ENCODE results near the gene CTDSPL.

Gene CTDSPL

DNA sequence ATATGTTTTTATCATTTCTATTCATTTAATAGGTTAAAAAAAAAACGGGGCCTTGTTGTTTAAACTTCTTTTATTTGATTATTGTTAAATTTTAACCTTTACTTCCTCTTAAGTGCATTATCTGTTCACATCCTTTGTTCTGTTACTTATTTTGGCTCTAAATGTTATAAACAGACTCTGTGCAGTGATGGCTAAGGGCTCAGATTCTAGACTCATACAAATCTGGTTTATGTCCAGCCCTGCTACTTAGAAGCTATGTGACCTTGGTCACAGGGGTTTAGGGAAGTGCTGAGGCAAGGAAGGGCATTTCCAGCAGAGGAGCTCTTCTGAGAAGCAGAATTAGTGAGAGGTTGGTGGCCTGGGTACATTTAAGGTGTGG lies 73.6 kb downstream of the CTDSPL start:
- no peak for DNase-seq (ENCODE audit: low read depth in 1 of 2, low spot score in 1 of 2)
- TF ChIP-seq JUND (IDR thresholded peaks at IDR 0.05; ENCODE audit: low read depth) = no peak
- in situ Hi-C loops (cut with HindIII; ENCODE audit: low pct_unique_long_range_greater_than_20kb, low sequenced_read_pairs) = no loop called here

DNA sequence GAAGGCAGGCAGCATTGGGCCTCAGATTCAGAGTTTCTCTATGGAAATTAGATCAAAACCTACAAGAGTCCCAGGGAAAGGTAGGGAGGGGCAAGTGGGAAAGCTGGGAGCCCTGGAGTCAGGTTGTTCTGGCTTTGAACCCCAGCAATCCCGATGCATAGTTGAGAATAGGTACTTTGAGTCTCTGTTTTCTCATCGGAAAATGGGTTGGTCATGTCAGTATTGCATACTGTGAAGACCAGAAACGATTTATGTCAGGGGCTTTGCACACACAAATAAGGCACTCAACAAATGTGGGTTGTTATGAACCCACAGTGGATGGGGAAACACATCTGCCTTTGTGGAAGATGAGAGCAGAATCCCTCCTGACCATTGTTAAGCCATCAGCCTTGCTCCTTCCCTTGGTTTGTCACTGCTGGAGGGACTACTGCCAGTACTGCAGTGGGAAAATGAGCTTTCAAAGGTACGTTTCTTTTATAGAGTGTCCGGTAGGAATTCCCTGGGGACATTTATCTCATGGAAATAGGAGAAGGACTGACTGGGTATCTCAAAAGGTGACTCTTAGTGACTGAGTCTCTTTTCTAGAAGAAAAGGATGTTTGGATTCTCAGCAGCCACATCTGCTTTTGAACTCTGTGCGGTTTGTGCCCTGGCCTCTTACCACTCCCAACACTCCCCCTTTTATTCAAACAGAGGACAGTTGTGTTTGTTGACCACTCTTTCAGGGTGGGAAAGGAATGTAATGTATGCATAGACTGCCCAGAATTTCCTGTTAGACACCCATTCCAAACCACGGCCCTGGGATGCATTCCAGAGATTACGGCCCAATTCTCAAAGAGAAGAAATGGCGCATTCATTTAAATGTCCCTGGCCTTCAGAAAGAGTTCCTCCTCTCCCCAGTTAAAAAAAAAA lies 74.3 kb downstream of the CTDSPL start:
- peak in 1 of 2 experiments; percentile 89 for DNase-seq (ENCODE audit: low read depth in 1 of 2, low spot score in 1 of 2)
- TF ChIP-seq JUND (IDR thresholded peaks at IDR 0.05; ENCODE audit: low read depth) = no peak

DNA sequence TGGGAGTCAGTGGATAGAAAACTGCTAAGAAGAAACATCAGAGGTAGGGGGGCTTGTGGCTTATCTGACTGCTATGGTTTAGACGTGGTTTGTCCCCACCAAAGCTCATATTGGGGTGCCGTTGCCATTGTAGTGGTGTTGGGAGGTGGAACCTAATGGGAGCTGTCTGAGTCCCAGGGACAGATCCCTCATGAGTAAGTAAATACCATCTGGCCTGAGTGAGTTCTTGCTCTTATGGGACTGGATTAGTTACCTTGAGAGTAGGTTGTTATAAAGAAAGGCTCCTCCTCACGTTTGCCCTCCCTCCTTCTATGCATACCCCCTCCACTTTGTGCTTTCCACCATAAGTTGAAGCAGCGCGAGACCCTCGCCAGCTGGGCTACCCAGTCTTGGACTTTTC lies 75.5 kb downstream of the CTDSPL start:
- TF ChIP-seq JUND (IDR thresholded peaks at IDR 0.05; ENCODE audit: low read depth) = no peak
- in situ Hi-C loops (cut with HindIII; ENCODE audit: low pct_unique_long_range_greater_than_20kb, low sequenced_read_pairs) = no loop called here
- DNase-seq (ENCODE audit: low read depth in 1 of 2, low spot score in 1 of 2) = no peak

More for the DNA sequence above, 74.3 kb downstream of the CTDSPL start:
- in situ Hi-C loops (cut with HindIII; ENCODE audit: low pct_unique_long_range_greater_than_20kb, low sequenced_read_pairs) = no loop called here

DNA sequence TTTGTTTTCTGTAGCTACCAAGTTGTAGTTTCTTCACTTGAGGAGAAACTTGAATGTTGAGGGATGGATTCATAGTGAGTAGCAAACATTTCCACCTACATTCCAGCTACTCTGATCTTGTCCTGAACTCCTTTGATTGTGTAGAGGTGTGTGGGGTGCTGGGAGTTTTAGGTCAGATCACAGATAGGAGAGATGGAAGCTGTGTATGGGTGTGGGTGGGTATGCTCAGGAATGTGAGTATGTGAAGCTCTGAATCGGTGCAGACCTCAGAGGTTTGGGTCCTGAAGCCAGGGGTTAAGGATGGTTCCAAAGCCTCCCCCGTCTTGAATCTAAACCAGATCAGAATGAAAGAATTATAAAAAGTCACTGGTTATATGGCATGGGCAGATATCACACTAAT lies 76.3 kb downstream of the CTDSPL start:
- DNase-seq (ENCODE audit: low read depth in 1 of 2, low spot score in 1 of 2) = no peak
- TF ChIP-seq JUND (IDR thresholded peaks at IDR 0.05; ENCODE audit: low read depth) = no peak
- in situ Hi-C loops (cut with HindIII; ENCODE audit: low pct_unique_long_range_greater_than_20kb, low sequenced_read_pairs) = no loop called here

DNA sequence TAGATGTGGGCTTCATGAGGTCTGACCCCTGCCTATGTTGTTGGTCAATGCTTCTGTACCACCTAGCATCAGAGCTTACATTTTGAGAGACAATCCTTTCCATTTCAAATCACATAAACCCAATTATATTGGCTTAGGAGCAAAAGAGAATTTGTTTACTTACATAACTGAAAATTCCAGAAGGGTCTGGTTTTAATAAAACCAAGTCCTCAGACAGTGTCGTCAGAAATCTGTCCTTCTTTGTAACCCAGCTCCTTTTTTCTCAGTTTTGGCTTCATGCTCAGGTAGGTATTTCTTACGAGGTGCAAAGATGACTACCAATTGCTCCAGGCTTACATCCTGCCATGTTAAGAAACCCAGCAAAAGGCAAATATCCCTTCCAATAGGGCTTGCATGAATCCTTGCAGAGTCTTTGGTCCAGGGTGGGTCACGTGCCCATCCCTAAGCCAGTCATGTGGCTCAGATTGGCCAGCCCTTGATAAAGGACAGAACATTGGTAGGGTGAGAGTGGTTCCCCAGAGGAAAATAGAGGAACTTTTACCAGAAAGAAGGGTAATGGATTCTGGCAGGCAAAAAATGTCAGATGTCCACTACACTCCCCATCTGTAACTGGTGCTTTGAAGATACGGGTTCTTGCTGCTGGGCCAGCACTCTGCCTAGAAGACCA lies 78.7 kb downstream of the CTDSPL start:
- TF ChIP-seq JUND (IDR thresholded peaks at IDR 0.05; ENCODE audit: low read depth) = no peak
- DNase-seq (ENCODE audit: low read depth in 1 of 2, low spot score in 1 of 2) = no peak
- in situ Hi-C loops (cut with HindIII; ENCODE audit: low pct_unique_long_range_greater_than_20kb, low sequenced_read_pairs) = no loop called here

DNA sequence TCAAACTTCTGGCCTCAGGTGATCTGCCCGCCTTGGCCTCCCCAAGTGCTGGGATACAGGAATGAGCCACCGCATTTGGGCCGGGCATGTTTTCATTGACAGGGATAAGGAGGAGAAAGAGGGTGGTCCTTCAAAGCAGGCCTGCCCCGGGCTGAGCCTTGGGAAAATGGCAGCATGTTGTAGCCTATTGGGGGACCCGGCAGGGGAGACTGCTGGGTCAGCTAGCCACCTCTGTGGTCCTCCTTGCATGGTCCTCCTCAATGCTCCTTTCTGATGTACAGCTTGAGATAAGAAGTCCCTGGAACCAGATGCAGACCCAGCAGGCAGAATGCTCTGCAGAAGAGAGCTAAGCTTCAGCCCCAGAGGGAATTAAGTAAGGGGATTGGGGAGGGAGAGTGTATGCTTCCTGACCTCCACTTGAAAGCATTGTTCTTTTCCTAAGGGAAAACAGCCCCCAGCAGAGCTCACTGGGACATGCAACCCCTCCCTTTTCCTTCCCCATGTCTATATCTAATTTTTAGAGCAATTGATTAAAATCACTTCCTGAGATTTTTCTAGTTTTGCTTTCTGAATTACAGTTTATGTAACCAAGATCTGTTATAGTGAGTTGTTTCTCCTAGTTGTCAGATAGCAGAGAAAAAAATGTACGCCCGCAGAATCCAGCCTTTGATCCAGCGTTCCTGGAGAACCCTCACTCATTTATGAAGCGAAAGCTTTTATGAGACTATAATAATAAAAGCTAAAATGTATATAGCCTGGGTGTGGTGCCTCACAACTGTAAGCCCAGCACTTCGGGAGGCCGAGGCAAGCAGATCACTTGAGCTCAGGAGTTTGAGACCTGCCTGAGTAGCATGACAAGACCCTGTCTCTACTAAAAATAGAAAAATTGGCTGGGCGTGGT lies 80.2 kb downstream of the CTDSPL start:
- no peak for TF ChIP-seq JUND (IDR thresholded peaks at IDR 0.05; ENCODE audit: low read depth)
- in situ Hi-C loops (cut with HindIII; ENCODE audit: low pct_unique_long_range_greater_than_20kb, low sequenced_read_pairs) = no loop called here
- DNase-seq (ENCODE audit: low read depth in 1 of 2, low spot score in 1 of 2) = no peak

DNA sequence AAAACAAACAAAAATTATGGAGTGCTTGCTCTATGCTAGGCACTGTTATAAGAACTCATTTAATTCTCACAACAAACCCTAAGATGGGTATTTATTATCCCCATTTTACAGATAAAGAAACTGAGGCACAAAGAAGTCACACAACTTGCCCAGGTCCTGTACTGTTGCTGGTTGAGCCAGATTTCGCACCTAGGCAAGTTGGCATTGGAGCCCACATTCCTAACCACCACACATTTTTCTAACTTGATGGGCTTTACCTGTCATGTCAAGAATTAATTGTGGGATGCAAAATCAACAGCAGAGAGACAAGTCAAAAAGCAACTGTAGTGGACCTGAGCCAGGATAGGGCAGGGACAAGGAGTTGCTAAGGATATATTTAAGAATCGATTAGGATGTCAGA lies 81.0 kb downstream of the CTDSPL start:
- peak in 1 of 2 experiments; percentile 24 for DNase-seq (ENCODE audit: low read depth in 1 of 2, low spot score in 1 of 2)
- TF ChIP-seq JUND (IDR thresholded peaks at IDR 0.05; ENCODE audit: low read depth) = no peak
- in situ Hi-C loops (cut with HindIII; ENCODE audit: low pct_unique_long_range_greater_than_20kb, low sequenced_read_pairs) = no loop called here

DNA sequence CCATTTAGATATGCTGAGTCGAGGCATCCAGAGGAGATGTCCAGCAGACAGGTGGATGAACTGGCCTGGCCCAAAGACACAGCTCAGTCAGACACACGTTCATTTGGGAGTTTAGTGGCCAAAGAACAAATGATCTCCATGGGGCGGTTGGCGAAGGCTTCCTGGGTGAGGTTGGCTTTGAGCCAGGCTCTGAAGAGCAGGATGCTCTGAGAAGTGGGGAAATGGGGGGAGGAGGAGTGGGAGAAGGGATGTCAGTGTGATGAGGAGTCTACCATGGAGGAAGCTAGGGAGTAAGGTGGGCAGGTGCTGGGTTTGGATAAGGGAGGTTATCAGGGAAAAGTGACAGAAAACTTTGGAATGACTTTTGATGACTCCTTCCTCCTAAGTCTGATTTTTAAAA lies 81.4 kb downstream of the CTDSPL start:
- DNase-seq (ENCODE audit: low read depth in 1 of 2, low spot score in 1 of 2) = no peak
- in situ Hi-C loops (cut with HindIII; ENCODE audit: low pct_unique_long_range_greater_than_20kb, low sequenced_read_pairs) = no loop called here
- TF ChIP-seq JUND (IDR thresholded peaks at IDR 0.05; ENCODE audit: low read depth) = no peak

DNA sequence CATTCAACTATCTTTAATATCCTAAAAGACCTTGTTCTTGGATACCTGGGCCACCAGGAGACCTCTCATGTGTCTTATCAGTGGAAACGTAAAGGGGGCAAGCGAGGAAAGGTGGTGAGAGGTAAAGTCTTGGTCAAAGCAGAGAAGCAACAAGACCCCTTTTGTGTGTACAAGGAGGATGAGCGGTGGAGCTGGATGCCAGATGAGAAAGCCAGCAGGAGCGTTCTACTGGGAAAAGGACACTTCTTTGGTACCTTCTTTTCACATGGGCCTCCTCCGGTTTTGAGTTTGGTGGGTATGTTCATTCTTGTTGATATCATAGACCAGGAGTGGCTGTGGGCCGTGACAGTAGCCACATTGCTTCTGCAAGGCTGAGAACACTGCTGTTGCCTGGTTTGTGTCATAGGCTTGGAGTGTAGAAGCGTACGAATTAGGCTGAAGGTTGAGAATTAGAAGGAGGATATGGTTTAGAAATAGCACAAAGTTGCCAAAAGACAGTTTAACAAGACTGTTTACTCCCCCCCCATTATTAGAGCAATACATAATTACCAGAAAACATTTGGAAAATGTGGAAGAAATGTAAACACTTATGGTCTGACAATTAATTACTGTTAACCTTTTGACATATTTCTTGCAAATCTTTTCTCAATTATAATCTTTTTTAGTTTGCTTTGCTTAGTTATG lies 82.1 kb downstream of the CTDSPL start:
- DNase-seq (ENCODE audit: low read depth in 1 of 2, low spot score in 1 of 2) = no peak
- TF ChIP-seq JUND (IDR thresholded peaks at IDR 0.05; ENCODE audit: low read depth) = no peak
- in situ Hi-C loops (cut with HindIII; ENCODE audit: low pct_unique_long_range_greater_than_20kb, low sequenced_read_pairs) = no loop called here

DNA sequence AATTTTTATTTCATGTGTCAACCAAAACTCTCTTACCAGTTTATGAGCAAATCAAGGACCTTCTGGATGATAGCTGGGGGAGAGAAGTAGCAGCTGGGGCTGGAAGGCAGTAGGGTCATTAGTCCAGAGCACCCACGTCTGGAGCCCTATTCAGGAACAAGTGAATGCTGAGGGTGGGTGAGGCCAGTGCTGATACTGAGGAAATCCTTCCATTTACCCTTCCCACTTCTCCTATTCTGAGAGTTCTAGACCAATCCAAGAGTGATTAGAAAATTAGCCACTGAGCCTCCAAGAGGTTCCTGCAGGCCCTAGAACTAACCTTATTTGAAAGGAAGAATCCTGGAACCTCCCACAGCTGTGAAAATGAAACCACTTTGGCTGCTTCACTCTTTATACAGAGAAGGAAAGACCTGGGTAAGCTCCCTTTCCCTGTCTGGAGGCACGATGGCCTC lies 82.7 kb downstream of the CTDSPL start:
- DNase-seq (ENCODE audit: low read depth in 1 of 2, low spot score in 1 of 2) = peak; percentile 48 to 53
- in situ Hi-C loops (cut with HindIII; ENCODE audit: low pct_unique_long_range_greater_than_20kb, low sequenced_read_pairs) = no loop called here
- TF ChIP-seq JUND (IDR thresholded peaks at IDR 0.05; ENCODE audit: low read depth) = no peak

DNA sequence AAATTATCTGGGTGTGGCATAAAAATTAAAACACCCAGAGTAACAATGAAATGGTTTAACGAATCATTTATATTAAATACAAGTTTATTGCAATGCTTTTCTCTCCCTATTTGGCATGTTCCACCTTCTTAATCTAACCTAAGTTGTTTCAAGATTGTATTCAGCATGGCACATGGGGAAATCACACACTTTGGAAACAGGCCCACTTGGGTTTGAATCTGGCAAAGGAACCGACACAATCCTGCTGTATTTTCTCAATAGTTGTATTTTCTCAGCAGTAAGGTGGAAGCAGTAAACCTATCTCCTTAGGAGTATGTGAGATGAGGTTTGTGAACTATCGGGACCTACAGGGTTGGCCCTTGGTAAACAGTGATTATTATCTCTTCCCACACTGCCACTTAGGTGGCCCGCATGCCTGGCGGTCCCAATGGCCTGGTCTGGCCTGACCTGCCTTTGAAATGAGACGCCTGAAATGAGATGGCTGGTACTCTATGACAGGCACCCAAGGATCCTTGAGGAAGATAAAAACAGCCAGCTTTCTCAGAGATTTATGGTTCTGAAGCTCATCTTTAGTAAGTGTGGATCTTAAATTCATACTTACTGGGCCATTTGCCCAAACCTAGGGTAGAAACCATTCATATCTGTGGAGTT lies 83.6 kb downstream of the CTDSPL start:
- TF ChIP-seq JUND (IDR thresholded peaks at IDR 0.05; ENCODE audit: low read depth) = no peak
- DNase-seq (ENCODE audit: low read depth in 1 of 2, low spot score in 1 of 2) = peak in 1 of 2 experiments; percentile 31
- in situ Hi-C loops (cut with HindIII; ENCODE audit: low pct_unique_long_range_greater_than_20kb, low sequenced_read_pairs) = no loop called here

Measured in T47D (cell line).